PFSK-1 (cell line): ENCODE data around the gene CRBN.

ENCODE experiments used
- FOXP2 ChIP-seq: optimal IDR thresholded peaks from 2 replicates; pipeline ENCODE3; 2011; ENCODE audit warnings: borderline replicate concordance, control low read depth, inconsistent platforms; ENCODE audit not compliant: insufficient read depth; ENCODE audit errors: extremely low read length, extremely low read depth
- POLR2AphosphoS5 ChIP-seq: IDR thresholded peaks from 2 replicates; pipeline ENCODE4 v1.6.1; 2012; ENCODE audit warnings: low read depth, mild to moderate bottlenecking, control low read depth, low read length, moderate library complexity
- SIN3A ChIP-seq: IDR thresholded peaks from 2 replicates; pipeline ENCODE4 v1.6.1; 2012; ENCODE audit warnings: mild to moderate bottlenecking, low read length, moderate library complexity, borderline replicate concordance; ENCODE audit not compliant: insufficient read depth
- TAF1 ChIP-seq: IDR thresholded peaks from 2 replicates; pipeline ENCODE4 v1.6.1; 2012; ENCODE audit warnings: low read length, control low read depth, borderline replicate concordance; ENCODE audit not compliant: insufficient read depth
- TF ChIP-seq, protein P1 (sequence below), 2 experiments: IDR thresholded peaks; 2 replicates each; pipeline versions ENCODE4 v1.6.1 to v1.8.0; 2011 to 2012; ENCODE audit warnings: low read depth in 2 of 2, low read length in 2 of 2, control low read depth in 1 of 2, inconsistent platforms in 1 of 2, mild to moderate bottlenecking in 1 of 2, moderate library complexity in 1 of 2; ENCODE audit not compliant: insufficient read depth in 1 of 2

Gene CRBN

DNA sequence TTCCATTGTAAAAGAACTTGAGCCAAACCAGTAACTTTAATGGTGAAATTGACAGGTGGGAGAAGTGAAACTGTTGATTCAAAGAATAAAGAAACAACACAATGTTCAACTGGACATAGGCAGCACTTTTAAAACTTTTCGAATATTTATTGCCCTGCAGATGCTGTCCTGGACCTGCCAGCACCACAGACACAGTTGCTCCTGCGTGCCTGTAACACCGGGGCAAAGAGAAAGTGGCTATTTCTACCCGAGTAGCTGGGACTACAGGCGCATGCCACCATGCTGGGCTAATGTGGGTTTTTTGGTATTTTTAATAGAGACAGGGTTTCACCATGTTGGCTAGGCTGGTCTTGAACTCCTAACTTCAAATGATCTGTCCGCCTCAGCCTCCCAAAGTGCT lies 76.7 kb downstream of the CRBN start:
- TF ChIP-seq, protein P1, sequence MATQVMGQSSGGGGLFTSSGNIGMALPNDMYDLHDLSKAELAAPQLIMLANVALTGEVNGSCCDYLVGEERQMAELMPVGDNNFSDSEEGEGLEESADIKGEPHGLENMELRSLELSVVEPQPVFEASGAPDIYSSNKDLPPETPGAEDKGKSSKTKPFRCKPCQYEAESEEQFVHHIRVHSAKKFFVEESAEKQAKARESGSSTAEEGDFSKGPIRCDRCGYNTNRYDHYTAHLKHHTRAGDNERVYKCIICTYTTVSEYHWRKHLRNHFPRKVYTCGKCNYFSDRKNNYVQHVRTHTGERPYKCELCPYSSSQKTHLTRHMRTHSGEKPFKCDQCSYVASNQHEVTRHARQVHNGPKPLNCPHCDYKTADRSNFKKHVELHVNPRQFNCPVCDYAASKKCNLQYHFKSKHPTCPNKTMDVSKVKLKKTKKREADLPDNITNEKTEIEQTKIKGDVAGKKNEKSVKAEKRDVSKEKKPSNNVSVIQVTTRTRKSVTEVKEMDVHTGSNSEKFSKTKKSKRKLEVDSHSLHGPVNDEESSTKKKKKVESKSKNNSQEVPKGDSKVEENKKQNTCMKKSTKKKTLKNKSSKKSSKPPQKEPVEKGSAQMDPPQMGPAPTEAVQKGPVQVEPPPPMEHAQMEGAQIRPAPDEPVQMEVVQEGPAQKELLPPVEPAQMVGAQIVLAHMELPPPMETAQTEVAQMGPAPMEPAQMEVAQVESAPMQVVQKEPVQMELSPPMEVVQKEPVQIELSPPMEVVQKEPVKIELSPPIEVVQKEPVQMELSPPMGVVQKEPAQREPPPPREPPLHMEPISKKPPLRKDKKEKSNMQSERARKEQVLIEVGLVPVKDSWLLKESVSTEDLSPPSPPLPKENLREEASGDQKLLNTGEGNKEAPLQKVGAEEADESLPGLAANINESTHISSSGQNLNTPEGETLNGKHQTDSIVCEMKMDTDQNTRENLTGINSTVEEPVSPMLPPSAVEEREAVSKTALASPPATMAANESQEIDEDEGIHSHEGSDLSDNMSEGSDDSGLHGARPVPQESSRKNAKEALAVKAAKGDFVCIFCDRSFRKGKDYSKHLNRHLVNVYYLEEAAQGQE (IDR thresholded peaks at IDR 0.05; ENCODE audit: insufficient read depth in 1 of 2, low read depth in 2 of 2, low read length in 2 of 2), result no peak
- TF ChIP-seq FOXP2 (no peak), SIN3A (no peak), POLR2AphosphoS5 (no peak), TAF1 (no peak)

GRCh38 chr3:3101660-3102458 lies 77.6 kb downstream of the CRBN start:
- TF ChIP-seq, protein P1 (IDR thresholded peaks at IDR 0.05; ENCODE audit: insufficient read depth in 1 of 2, low read depth in 2 of 2, low read length in 2 of 2), result no peak
- TF ChIP-seq FOXP2 (no peak), SIN3A (no peak), TAF1 (no peak)
